NCI-H187 (cell line): ENCODE results near the gene KRTAP10-11.
A peak's percentile ranks its signal among the peaks of the same experiment; 100 is the strongest.
"Not testable (repeated sequence)": the region's sequence is repeated elsewhere in the genome, so short reads cannot be mapped to it uniquely, and the experiment has no call there.

Experiments used
- DNase-seq, 2 experiments: peaks; one replicate each; lab custom pipeline; 2025; lab: John Stamatoyannopoulos, UW

KRTAP10-11 gene

GRCh38 chr21:44664691-44665090 lies 18.5 kb downstream of the KRTAP10-11 start:
- DNase-seq, result no peak

GRCh38 chr21:44666401-44667320 lies 20.4 kb downstream of the KRTAP10-11 start, which contains the start of gene KRTAP12-2:
TSS of gene KRTAP12-2 (minus strand) at chr21:44666927. CDS start at chr21:44666886, 41 bp downstream.
- no peak for DNase-seq

GRCh38 chr21:44667612-44668011 lies 21.4 kb downstream of the KRTAP10-11 start:
- no peak for DNase-seq

- DNase-seq, result no peak
These were observed 24.6 kb downstream of the KRTAP10-11 start for GRCh38 chr21:44670642-44671432.

GRCh38 chr21:44671911-44672310 lies 25.7 kb downstream of the KRTAP10-11 start:
- DNase-seq, result no peak

GRCh38 chr21:44677881-44678280 lies 31.7 kb downstream of the KRTAP10-11 start:
- no peak for DNase-seq

GRCh38 chr21:44681152-44681551 lies 34.9 kb downstream of the KRTAP10-11 start:
- DNase-seq, result no peak

- peak; percentile 70 to 81 for DNase-seq
These were observed 35.8 kb downstream of the KRTAP10-11 start, which contains the start of gene KRTAP12-1 for GRCh38 chr21:44681861-44682579. TSS of gene KRTAP12-1 (minus strand) at chr21:44682163. CDS start at chr21:44682123, 40 bp downstream.

GRCh38 chr21:44682580-44683151 lies 36.5 kb downstream of the KRTAP10-11 start:
- DNase-seq, result no peak

GRCh38 chr21:44684077-44684476 lies 37.9 kb downstream of the KRTAP10-11 start:
- DNase-seq, result no peak

- DNase-seq, result no peak
These were observed 38.3 kb downstream of the KRTAP10-11 start for GRCh38 chr21:44684483-44684882.

- not testable (repeated sequence) for DNase-seq
These were observed 38.8 kb downstream of the KRTAP10-11 start for GRCh38 chr21:44685050-44685449.

GRCh38 chr21:44686000-44686781 lies 40.0 kb downstream of the KRTAP10-11 start:
- no peak for DNase-seq

GRCh38 chr21:44686843-44687561 lies 40.8 kb downstream of the KRTAP10-11 start:
- DNase-seq, result peak in 1 of 2 experiments; percentile 63

- peak; percentile 63 to 74 for DNase-seq
These were observed 41.5 kb downstream of the KRTAP10-11 start for GRCh38 chr21:44687671-44688070.

GRCh38 chr21:44689740-44690139 lies 43.5 kb downstream of the KRTAP10-11 start:
- not testable (repeated sequence) for DNase-seq

GRCh38 chr21:44691686-44692085 lies 45.5 kb downstream of the KRTAP10-11 start:
- DNase-seq, result no peak

GRCh38 chr21:44692798-44693512 lies 46.7 kb downstream of the KRTAP10-11 start:
- DNase-seq, result no peak

GRCh38 chr21:44694776-44695175 lies 48.6 kb downstream of the KRTAP10-11 start:
- DNase-seq, result no peak
